Measurements from ENCODE around the gene USP25.

- no peak for TF ChIP-seq CTCF (IDR thresholded peaks at IDR 0.05; ENCODE audit: poor library complexity)
- no peak for TF ChIP-seq EZH2 (IDR thresholded peaks at IDR 0.05; ENCODE audit: borderline replicate concordance)
Measured at GRCh38 chr21:15763359-15763758, 33.6 kb downstream of the USP25 start.

All from hepatocyte (in vitro differentiated cells).